PC-3 (cell line): Measurements from ENCODE around the gene AKAIN1. TPM values are rescaled to one million over a fixed set of nuclear protein-coding genes. Genes with fewer than 3 reads are reported as not detected.
A peak's percentile ranks its signal among the peaks of the same experiment; 100 is the strongest.

Experiments
- ATAC-seq: fragments of 200-7000 bp; cut with Tn5 transposase; 2 replicates; pipeline ENCODE4 v1.9.1; 2020; ENCODE audit warnings: mild to moderate bottlenecking, moderate library complexity
- BruUV-seq: library from RNA; stranded (reverse); fragments of 400-500 nt; replicated peaks from 2 replicates; lab custom pipeline; 2021; lab: Mats Ljungman, UMichigan
- CTCF ChIA-PET: fragments of 300-600 bp; sonication (Branson Sonifier 250); formaldehyde crosslinking; loops from one replicate; lab custom pipeline; 2022; ENCODE audit warnings: antibody characterized with exemption; lab: Charles Lee
- POLR2A ChIA-PET: fragments of 300-600 bp; sonication (Branson Sonifier 250); formaldehyde crosslinking; loops from one replicate; lab custom pipeline; 2022; ENCODE audit warnings: antibody characterized with exemption; ENCODE audit not compliant: unreplicated experiment; lab: Charles Lee
- DNase-seq: peaks from one replicate; pipeline ENCODE4 v3.0.0-alpha.2; 2015
- H2AFZ ChIP-seq: fragments of 300-600 bp; sonication (generic); 2 replicates; pipeline ENCODE4 v1.6.0; 2016; ENCODE audit warnings: antibody characterized with exemption, low read length
- H3F3A ChIP-seq: fragments of 300-600 bp; sonication (generic); one replicate; pipeline ENCODE4 v1.6.0; 2017; ENCODE audit warnings: antibody characterized with exemption, low read length, control low read depth, mild to moderate bottlenecking; ENCODE audit not compliant: unreplicated experiment
- H3K27ac ChIP-seq: fragments of 300-600 bp; sonication (generic); 2 replicates; pipeline ENCODE4 v1.5.1; 2016; ENCODE audit warnings: mild to moderate bottlenecking, low read length
- H3K27me3 ChIP-seq: fragments of 300-600 bp; sonication (generic); 2 replicates; pipeline ENCODE4 v1.6.1; 2016; ENCODE audit warnings: low read length, mixed read lengths
- H3K36me3 ChIP-seq: fragments of 300-600 bp; sonication (generic); 2 replicates; pipeline ENCODE4 v1.6.1; 2016; ENCODE audit warnings: low read depth, mixed run types, low read length, mixed read lengths
- H3K4me1 ChIP-seq: fragments of 300-600 bp; sonication (generic); 2 replicates; pipeline ENCODE4 v1.5.1; 2016; ENCODE audit warnings: low read length; ENCODE audit not compliant: insufficient read depth
- H3K4me2 ChIP-seq: fragments of 300-600 bp; sonication (generic); 2 replicates; pipeline ENCODE4 v1.6.0; 2016; ENCODE audit warnings: low read length
- H3K4me3 ChIP-seq: fragments of 300-600 bp; sonication (generic); 2 replicates; pipeline ENCODE4 v1.5.1; 2016; ENCODE audit warnings: mild to moderate bottlenecking, low read length, mixed read lengths
- H3K79me2 ChIP-seq: fragments of 300-600 bp; sonication (generic); 2 replicates; pipeline ENCODE4 v1.6.1; 2017; ENCODE audit warnings: low read length, mixed read lengths
- H3K9ac ChIP-seq: fragments of 300-600 bp; sonication (generic); 2 replicates; pipeline ENCODE4 v1.6.0; 2016; ENCODE audit warnings: mild to moderate bottlenecking, low read length
- H3K9me2 ChIP-seq: fragments of 300-600 bp; sonication (generic); replicated peaks from 2 replicates; pipeline ENCODE4 v1.6.1; 2016; ENCODE audit warnings: mixed run types, low read length, mixed read lengths
- H3K9me3 ChIP-seq: fragments of 300-600 bp; sonication (generic); 2 replicates; pipeline ENCODE4 v1.6.1; 2016; ENCODE audit warnings: low read length, mixed read lengths
- H4K20me1 ChIP-seq: fragments of 300-600 bp; sonication (generic); 2 replicates; pipeline ENCODE4 v1.6.1; 2016; ENCODE audit warnings: low read length, mixed read lengths
- CTCF ChIP-seq: fragments of 300-600 bp; sonication (generic); conservative IDR thresholded peaks from 2 replicates; pipeline ENCODE4 v1.5.1; 2017; ENCODE audit warnings: antibody characterized with exemption, low read depth, mild to moderate bottlenecking, low read length
- EZH2 ChIP-seq: fragments of 300-600 bp; sonication (generic); IDR thresholded peaks from one replicate; pipeline ENCODE4 v1.6.1; 2017; ENCODE audit warnings: antibody characterized with exemption, mild to moderate bottlenecking, low read length; ENCODE audit not compliant: unreplicated experiment
- EZH2phosphoT487 ChIP-seq: fragments of 300-600 bp; sonication (generic); IDR thresholded peaks from 2 replicates; pipeline ENCODE4 v1.6.1; 2018; ENCODE audit warnings: mild to moderate bottlenecking, antibody characterized with exemption, low read length, borderline replicate concordance
- intact Hi-C: fragments of 100-400 bp; cut with micrococcal nuclease; formaldehyde crosslinking; loops from 2 replicates; pipeline ENCODE4 v1.9.0; 2023
- total RNA-seq: library from RNA; depleted of rRNA; stranded (reverse); fragments of >200 nt; gene quantifications from 2 replicates; pipeline ENCODE4 v1.2.3, GENCODE V29; 2014

The AKAIN1 gene
- total RNA-seq, 1 experiment from 2014 or later, result not detected

GRCh38 chr18:5237083-5237722, 40.1 kb upstream of the AKAIN1 start:
- no peaks in the 10 kb centered on the region for H4K20me1 ChIP-seq
- H2AFZ ChIP-seq, result peak overlapping the region; percentile 98
- H3K9me2 ChIP-seq, result no peaks in the 10 kb centered on the region
- no peaks in the 10 kb centered on the region for H3F3A ChIP-seq
- peak overlapping the region; percentile 93 for H3K4me2 ChIP-seq
- TSS peak; percentile 89 for BruUV-seq
- peaks cover 30% of the 10 kb centered on the region for H3K4me1 ChIP-seq
- H3K27ac ChIP-seq, result peak overlapping the region; percentile 92
- TF ChIP-seq EZH2phosphoT487 (no peak), CTCF (no peak), EZH2 (no peak)
- H3K9me3 ChIP-seq, result no peaks in the 10 kb centered on the region
- H3K4me3 ChIP-seq, result peak overlapping the region; percentile 84
- intact Hi-C loops, result loop anchor here (5.0 kb wide), 2 partner anchors 165 to 310 kb away; no protein-coding TSS in a partner anchor
- no peaks in the 10 kb centered on the region for H3K27me3 ChIP-seq
- H3K36me3 ChIP-seq, result no peaks in the 10 kb centered on the region
- ATAC-seq (peak; percentile 39), DNase-seq (peak; percentile 2)
- H3K79me2 ChIP-seq, result peaks cover 19% of the 10 kb centered on the region
- peak overlapping the region; percentile 92 for H3K9ac ChIP-seq
- POLR2A ChIA-PET, result interaction anchor here (0.6 to 2.3 kb wide), 5 partner anchors 58 to 1828 kb away, joined by 3 to 22 read pairs (median 4); partner anchors contain the start of gene ZBTB14
- CTCF ChIA-PET, result interaction anchor here (0.6 kb wide), 1 partner anchor 57 kb away, joined by 3 read pairs; no protein-coding TSS in a partner anchor

- BruUV-seq, result no TSS peak
- CTCF ChIA-PET, result no interaction called here
- Histone ChIP-seq H2AFZ (no peak overlapping the region), H3K4me1 (no peaks in the 10 kb centered on the region), H3K9me3 (peaks cover 3% of the 10 kb centered on the region; the same call in 1 of the 2 replicates), H3K9me2 (no peaks in the 10 kb centered on the region; the same call in 1 of the 2 replicates), H3K27ac (no peak overlapping the region), H4K20me1 (no peaks in the 10 kb centered on the region), H3K79me2 (no peaks in the 10 kb centered on the region), H3K4me3 (no peak overlapping the region), H3K4me2 (no peak overlapping the region), H3K36me3 (no peaks in the 10 kb centered on the region), H3F3A (no peaks in the 10 kb centered on the region), H3K27me3 (no peaks in the 10 kb centered on the region; the same call in 1 of the 2 replicates), H3K9ac (no peak overlapping the region)
- intact Hi-C loops, result no loop called here
- DNase-seq (no peak), ATAC-seq (no peak)
- POLR2A ChIA-PET, result no interaction called here
- TF ChIP-seq EZH2phosphoT487 (no peak), EZH2 (no peak), CTCF (no peak)
These were observed 17.7 kb upstream of the AKAIN1 start for GRCh38 chr18:5214583-5215351.
